Measurements from ENCODE around the gene ABCD3.
"Not testable (repeated sequence)": the region's sequence is repeated elsewhere in the genome, so short reads cannot be mapped to it uniquely, and the experiment has no call there.

ABCD3 gene

DNA sequence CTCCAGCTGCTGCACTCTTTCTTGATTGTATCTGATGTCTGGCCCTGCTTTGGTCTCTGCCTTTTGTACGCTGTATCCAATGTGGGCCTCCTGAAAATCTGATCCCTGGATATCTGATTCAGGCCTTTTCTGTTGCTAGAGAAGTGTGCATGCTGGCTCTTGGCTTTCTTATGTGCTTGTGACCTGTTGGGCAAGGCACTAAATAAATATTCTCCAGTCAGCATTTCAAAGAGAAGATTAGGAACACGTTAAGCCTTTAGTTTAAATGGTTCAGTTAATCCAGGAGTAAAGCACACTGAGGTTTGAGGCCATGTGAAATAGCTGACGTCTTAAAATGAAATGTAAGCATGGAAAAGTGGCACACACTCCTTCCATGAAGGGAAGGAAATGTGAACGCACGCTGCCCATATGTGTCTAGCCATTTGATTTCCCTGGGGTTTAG lies 132.6 kb downstream of the ABCD3 start:
- no peak for DNase-seq (ENCODE audit: low read depth in 2 of 2)

DNA sequence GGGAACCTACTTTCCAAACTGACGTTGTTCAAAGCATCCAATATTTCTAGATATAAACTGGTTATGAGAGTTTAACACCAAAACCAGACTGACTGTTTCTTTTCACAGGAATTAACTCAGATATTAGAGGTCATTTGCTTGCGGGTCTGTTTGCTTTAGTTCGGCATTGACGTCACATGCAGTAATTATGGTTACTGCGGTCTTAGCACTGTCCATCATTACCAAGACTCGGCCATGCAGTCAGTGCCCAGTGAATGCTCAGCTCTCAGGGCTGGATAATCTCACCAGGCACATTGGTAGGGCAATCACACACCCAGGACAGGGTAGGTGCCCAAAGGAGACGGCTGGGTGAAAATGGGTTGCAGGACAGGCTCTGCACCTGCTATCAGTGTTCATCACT lies 133.3 kb downstream of the ABCD3 start:
- no peak for DNase-seq (ENCODE audit: low read depth in 2 of 2)

DNA sequence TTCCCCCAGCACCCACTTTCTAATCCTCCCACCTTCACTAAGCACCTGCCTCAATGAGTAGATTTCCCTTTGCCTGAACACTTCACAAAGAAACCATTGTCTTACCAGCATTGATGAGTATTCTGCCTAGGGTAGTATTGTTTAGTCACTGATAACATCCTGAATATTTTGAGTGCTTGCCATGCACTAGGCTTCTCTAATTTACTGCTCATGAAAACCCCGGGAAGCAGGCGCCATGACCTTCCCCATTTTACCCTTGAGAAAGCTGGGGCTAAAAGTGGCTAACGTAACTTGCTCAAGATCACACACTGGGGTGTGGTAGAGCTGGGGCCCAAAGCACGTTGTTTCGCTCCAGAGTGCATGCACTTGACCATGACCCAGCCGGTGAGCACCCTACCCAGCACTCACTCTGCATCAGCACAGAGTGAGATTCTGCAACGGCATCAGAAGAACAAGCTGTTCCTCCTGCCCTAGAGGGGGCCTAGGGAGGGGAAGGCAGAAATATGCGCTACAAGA lies 133.9 kb downstream of the ABCD3 start:
- DNase-seq (ENCODE audit: low read depth in 2 of 2): no peak

DNA sequence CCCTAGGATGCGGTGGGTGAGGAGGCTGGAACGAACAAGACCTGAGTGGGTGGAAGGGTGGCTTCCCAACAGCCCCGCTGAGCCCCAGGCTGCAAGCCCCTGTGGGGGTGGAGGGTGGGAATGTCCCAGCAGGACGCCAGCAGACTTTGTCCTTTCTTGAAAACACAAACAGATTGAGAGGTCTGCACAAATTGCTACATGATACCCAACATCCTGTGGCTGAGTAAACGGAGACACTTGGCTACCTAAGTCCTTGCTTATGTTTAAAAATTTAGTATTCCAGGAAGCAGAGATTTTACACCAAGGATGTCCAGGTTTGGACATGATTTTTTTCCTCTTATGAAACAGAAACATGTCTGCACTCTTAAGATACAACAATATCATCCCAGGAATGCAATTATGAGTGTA lies 135.1 kb downstream of the ABCD3 start:
- DNase-seq (ENCODE audit: low read depth in 2 of 2): no peak

DNA sequence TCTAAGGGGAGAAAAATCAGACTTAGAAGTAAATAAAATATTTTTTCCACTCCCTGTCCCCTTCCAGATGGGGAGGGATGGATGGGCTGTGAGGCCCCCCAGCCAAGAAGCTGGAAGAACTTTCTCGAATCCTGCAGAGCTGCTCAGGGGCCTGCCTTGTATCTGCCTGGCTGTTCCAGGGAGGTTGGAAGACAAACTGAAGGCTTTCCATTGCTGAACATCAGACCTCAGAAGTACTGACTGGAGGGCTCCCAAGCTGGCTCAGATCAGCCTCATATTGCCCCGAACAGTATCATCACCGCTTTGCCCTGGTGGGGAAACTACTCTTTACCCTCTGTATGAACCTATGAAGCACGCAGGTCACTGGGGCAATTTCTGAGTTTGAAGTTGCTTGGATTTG lies 135.7 kb downstream of the ABCD3 start:
- no peak for DNase-seq (ENCODE audit: low read depth in 2 of 2)

DNA sequence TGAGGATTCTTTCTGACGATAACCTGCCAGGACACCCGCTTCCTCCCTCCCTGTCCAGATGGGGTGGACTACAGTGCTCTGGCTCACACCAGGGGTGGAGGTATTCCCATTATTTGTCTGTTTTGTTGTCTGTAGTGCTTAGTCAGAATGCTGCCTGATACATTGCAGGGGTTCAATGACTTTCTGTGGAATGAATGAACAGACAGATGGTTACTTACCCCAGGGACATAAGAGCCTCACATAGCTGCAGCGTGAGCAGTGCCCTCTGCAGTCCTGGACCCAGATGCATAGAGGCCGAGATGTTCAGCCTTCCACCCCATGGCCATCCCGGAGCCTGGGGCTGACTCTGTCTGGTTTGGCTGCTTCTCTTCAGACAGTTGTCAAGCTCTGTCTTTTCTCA lies 136.4 kb downstream of the ABCD3 start:
- no peak for DNase-seq (ENCODE audit: low read depth in 2 of 2)

DNA sequence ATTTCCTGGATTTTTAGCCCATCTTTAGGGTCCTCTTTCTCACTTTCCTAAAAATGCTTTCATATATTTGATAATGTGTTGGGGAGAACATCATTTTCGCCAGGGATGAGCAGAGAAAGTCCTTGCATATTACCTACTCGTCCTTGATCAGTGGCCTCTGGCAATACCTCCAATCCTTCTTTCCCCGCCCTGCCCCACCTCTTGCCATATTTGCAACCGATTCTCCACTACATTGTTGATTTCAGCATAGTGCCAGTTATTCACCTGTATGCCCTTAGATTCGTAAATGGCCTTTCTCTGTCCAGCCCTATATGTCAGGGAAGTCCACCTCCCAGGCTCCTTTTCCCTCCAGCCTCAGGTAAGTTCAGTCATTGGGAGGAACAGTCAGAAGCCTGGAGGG lies 136.9 kb downstream of the ABCD3 start:
- no peak for DNase-seq (ENCODE audit: low read depth in 2 of 2)

DNA sequence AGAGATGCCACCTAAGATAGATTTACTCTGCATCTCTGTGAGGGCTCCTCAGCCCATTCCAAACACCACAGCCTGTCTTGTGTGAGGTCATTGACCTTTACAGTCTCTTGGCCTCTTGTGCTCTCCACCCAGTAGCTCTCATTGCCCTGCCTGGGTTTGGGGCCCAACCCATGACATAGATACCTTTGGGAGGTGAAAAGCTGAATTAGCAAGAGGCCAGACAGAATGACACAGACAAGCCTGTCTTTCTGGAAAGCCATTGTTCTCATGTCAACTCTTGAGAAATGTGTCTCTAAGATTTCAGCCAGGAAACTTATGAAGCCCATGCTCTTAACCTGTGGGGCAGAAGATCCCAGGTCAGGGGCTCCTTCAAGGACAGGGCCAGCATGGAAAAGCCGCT lies 141.7 kb downstream of the ABCD3 start:
- no peak for DNase-seq (ENCODE audit: low read depth in 2 of 2)

DNA sequence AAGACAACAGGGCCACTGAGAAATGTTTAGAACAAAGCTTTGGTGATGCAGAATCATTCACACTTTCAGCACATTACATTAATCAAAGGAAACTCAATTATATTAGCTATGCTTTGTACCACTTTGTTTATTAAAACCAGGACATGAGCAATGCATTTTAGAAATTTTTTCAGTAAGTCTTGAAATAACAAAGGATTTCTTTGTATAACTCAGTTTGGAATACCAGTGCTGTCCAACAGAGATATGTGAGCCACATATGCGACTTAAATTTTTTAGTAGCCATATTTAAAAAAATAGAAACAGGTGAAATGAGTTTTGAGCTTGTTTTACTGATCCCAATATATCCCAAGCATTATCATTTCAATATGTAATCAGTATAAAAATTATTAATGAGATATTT lies 142.1 kb downstream of the ABCD3 start:
- DNase-seq (ENCODE audit: low read depth in 2 of 2): no peak

DNA sequence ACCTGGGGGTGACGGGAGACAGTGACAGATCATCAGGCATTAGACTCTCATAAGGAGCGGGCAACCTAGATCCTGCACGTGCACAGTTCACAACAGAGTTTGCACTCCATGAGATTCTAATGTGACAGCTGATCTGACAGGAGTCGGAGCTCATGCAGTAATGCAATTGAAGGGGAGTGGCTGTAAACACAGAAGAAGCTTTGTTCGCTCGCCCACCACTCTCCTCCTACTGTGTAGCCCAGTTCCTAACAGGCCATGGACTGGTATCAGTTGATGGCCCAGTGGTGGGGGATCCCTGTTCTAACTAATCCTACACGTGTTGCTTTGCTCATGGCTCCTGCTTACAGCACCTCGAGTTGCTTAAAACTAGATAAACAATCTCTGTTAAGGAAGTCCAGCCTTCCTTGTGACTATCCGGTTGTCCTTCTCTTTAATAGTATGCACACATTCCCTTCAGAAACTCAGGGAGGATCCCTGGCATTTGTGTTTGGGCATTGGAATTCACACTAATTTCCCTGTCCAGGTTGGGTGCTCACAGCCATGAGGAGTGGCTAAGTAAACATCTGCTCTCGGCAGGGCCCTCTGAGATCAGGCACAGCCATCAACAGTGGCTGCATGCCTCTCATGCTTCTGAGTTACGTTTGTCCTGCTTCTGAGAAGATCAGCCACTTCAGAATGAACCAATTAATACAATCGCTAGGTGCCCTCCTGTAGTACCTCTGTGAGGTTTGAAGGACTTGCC lies 144.5 kb downstream of the ABCD3 start:
- DNase-seq (ENCODE audit: low read depth in 2 of 2): no peak

DNA sequence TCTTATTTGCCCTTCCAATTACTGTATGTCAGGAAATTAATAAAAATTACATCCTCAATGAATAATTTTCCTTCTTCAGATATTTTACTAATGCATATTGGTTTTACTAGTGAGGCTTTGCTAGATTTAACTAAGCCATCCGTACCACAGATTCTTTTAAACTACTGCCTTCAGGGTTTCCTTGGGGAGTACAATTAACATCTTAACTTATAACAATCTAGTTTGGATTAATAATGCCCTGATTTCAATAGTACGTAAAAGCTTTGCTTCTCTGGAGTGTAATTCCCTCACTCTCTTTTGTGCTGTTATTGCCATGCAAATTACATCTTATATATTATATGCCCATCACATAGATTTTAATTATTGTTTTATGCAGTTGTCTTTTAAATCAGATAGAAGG lies 147.7 kb downstream of the ABCD3 start:
- DNase-seq (ENCODE audit: low read depth in 2 of 2): no peak

DNA sequence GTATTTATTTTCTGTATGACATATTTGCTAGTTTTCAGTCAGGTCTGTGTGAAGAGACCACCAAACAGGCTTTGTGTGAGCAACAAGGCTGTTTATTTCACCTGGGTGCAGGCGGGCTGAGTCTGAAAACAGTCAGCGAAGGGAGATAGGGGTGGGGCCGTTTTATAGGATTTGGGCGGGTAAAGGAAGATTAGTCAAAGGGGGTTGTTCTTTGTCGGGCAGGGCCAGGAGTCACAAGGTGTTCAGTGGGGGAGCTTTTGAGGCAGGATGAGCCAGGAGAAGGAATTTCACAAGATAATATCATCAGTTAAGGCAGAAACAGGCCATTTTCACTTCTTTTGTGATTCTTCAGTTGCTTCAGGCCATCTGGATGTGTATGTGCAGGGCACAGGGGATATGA lies 148.2 kb downstream of the ABCD3 start:
- not testable (repeated sequence) for DNase-seq (ENCODE audit: low read depth in 2 of 2)

DNA sequence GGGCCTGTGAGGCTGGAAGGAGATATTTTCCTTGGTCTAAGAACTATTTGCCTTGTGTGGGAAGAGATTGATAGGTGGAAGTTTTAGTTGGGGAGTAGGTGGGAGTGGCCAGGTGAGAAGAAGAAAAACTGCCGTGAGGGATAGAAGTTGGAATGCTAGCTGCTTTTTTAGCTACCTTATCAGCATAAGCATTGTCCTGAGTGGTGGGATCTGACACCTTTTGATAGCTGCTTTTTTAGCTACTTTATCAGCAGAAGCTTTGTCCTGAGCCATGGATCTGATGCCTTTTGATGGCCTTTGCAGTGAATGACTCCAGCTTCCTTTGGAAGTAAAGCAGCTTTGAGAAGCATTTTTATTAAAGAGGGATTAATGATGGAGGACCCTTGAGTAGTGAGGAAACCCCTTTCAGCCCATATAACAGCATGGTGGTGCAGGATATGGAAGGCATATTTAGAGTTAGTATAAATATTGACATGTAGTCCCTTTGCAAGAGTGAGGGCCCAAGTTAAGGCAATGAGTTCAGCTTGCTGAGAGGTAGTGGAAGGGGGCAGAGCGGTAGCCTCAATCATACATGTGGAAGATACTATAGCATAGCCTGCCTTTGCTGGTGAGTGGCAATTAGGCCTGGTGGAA lies 149.9 kb downstream of the ABCD3 start:
- not testable (repeated sequence) for DNase-seq (ENCODE audit: low read depth in 2 of 2)

Measured in stimulated activated CD8-positive, alpha-beta memory T cell treated with anti-CD3 and anti-CD28 coated beads, Interleukin-15, amount 100 ng/mL, for 48 hours (primary cell).